ENCODE results near the gene ZDHHC20.
"Not testable (repeated sequence)": the region's sequence is repeated elsewhere in the genome, so short reads cannot be mapped to it uniquely, and the experiment has no call there.

Gene ZDHHC20

GRCh38 chr13:21435231-21435630, 23.9 kb downstream of the ZDHHC20 start:
- no peak for DNase-seq

- no peak for DNase-seq
Measured at GRCh38 chr13:21434588-21434987, 24.5 kb downstream of the ZDHHC20 start.

DNA sequence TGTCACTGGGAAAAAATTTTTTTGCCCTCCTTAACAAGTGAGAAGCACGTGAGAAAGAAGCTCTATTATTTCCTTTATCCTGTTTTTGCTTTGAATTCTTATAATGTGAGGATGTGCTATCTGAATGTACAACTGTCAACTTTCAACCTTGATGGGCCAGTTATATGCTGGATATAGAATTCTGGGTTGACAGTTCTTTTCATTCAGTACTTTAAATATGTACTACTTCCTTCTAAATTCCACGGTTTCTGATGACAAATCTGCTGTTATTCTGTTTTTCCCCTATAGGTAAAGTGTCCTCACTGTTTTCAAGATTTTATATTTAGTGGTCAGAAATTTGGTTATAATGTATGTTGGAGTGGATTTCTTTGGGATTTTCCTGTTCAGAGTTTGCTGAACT, 29.9 kb downstream of the ZDHHC20 start:
- DNase-seq: peak in 1 of 5 experiments; percentile 19

DNA sequence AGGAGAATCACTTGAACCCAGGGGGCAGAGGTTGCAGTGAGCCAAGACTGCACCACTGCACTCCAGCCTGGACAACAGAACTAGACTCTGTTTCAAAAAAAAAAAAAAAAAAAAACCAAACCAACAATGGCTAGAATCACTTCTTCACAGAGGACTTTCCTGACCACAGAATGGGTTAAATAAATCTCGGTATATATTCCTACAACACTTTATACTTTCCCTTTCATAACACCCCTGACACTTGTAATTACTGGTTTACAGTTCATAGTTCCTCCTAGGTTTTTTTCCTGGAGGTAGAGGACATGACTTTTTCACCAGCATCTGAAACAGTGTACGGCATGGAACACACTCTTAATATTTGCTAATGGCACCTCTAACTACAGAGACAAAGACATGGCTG, 31.4 kb downstream of the ZDHHC20 start:
- DNase-seq: no peak

DNA sequence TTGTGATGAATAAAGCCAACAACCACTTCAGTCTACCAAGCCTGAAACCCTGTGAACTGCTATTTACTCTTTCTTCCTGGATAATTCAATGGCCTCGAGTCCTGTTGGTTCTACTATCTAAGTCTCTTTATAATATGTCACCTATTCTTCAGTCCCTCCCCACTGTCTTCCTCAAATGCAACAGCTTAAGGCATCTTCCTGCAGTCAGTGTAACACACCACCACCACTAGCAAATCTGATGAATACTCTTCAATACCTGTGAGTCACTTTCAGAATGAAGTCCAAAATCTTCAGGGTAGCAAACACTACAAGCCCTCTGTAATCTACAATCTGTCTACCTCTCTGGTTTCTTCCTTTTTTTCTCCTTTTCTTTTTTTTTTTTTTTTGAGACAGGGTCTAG, 32.9 kb downstream of the ZDHHC20 start:
- peak in 1 of 5 experiments; percentile 29 for DNase-seq

DNA sequence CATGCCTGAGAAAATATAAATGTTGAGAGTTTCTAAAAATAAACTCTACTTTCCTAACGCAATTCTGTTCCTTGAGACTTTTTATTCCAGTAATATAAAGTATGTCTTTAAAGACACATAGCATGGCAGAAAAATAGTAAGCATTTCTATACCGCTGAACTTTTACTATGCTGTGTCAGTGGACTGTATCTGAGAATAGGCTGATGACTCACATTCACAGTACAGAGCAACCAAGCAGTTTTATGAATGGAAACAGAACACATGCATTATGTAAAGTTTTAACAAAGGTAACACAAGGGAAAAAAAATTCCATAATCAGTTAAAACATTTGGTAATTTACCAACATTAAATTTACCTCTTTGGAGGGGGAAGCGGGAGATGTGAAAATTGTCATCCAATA, 38.4 kb downstream of the ZDHHC20 start:
- no peak for DNase-seq

DNA sequence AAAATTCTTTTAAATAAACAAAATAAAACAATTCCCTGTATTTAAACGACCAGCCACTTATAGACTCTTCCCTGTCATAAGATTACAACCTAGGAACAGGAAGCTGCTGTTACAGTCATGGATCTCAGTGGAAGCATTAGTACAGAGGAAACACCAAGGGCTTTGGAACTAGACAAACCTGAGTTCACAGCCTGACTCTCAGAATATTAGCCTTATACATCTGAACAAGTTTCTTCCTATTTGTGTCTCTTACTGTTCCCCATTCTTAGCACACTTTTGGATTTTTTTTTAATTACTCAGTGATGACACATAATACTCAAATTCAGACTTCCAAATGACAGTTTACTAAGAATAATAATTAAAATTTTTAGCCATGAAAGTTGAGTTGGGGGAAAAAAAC, 46.1 kb downstream of the ZDHHC20 start:
- no peak for DNase-seq

- not testable (repeated sequence) for DNase-seq
Measured at GRCh38 chr13:21410453-21410852, 48.6 kb downstream of the ZDHHC20 start.

- no peak for DNase-seq
Measured at GRCh38 chr13:21405309-21405708, 53.8 kb downstream of the ZDHHC20 start.

DNA sequence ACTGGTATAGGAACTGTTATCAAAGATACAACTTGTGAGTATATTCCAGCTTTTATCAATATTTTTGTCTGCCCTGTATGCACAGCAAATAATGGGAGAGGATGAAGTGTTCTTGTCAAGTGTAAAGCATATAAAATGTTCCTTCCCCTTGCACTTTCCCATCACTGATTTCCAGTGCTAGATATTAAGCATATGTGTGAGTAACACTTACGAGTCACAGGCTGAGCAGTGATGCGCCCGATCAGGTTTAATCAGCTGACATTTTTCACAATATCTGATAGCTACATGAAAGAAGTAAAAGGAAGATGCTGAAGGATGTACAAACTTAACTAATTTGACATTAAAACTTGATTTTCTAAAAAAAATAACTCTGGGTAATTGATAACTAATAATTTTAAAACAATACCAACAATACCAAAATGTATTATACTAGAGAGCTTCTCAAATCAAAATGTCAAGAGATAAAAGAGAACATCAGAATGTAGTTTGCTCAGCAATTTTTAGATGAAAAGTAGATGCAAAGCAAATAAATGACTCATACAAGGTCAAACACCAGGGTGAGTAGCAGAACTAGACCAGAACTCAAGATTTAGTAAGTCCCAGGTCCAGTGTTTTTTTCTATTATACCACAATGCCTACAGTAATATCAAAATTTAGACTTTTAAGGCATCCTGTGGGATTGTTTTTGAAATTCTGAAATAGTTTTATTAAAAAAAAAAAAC, 56.4 kb downstream of the ZDHHC20 start:
- no peak for DNase-seq

- peak in 1 of 5 experiments; percentile 72 for DNase-seq
Measured at GRCh38 chr13:21399741-21400140, 59.4 kb downstream of the ZDHHC20 start.

DNA sequence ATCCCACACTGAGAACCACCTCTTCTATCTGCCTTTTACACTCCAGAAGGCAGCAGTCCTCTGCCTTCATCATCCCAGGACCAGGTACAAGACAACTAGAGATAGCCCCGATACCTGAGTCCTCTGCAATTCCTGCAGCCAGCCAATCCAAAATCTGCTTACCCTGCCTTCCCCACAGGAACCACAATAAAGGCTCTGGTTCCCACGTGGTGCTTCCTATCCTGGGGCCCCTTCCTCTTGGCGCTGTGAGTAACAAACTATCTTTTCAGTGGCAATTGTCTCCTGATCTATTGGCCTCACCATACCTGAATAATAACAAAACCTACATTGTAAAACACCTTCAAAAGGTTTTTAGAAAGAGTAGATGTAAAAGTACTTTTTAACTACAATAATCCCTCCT, 63.1 kb downstream of the ZDHHC20 start:
- peak in 2 of 5 experiments; percentile 13 to 40 for DNase-seq

GRCh38 chr13:21389124-21389523, 70.0 kb downstream of the ZDHHC20 start:
- DNase-seq: peak in 1 of 5 experiments; percentile 9

- DNase-seq: no peak
Measured at GRCh38 chr13:21385710-21386109, 73.4 kb downstream of the ZDHHC20 start.

GRCh38 chr13:21383090-21383489, 76.0 kb downstream of the ZDHHC20 start:
- no peak for DNase-seq

GRCh38 chr13:21376998-21377985, 81.8 kb downstream of the ZDHHC20 start:
- DNase-seq: not testable (repeated sequence)

DNA sequence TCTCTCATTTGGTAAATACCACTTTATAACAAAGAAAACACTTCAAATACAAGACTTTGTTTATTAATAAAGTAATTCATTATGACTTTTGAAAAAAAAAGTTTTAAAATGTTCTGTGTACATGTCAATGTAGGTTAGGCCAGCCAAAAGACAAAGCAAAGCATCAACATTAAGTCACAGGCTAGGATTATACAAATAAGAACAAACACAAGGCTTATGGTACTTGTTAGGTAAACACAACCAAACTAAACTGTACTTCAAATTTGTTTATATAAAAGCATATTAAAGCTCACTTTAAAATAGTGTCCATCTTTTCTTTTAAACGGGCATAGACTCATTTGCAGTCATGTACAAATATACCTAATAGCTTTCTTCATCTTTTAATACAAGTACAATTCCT, 86.6 kb downstream of the ZDHHC20 start:
- no peak for DNase-seq

GRCh38 chr13:21371011-21371410, 88.1 kb downstream of the ZDHHC20 start:
- DNase-seq: no peak

GRCh38 chr13:21365574-21365973, 93.5 kb downstream of the ZDHHC20 start:
- peak in 1 of 5 experiments; percentile 60 for DNase-seq

GRCh38 chr13:21364916-21365315, 94.2 kb downstream of the ZDHHC20 start:
- DNase-seq: no peak

DNA sequence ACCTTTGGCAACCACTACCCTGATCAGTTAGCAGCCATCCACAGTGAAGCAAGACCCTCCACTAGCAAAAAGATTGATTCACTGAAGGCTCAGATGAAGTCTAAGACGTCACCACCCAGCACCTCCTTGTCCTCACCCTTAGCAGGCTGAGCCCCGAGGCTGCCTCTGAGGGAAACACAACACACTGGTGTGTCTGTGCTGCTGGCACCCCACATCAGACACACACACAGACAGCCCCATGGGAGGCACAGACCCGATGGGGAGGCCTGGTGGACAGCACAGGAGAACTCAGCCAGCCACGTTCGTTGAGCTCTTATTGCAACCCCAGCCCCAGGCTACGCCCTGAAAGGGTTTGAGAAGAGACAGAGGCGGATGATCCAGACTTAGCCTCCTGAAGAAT, 94.7 kb downstream of the ZDHHC20 start:
- DNase-seq: no peak

GRCh38 chr13:21362741-21363140, 96.4 kb downstream of the ZDHHC20 start:
- DNase-seq: no peak

- DNase-seq: no peak
Measured at GRCh38 chr13:21361706-21362105, 97.4 kb downstream of the ZDHHC20 start.

- no peak for DNase-seq
Measured at GRCh38 chr13:21361123-21361522, 98.0 kb downstream of the ZDHHC20 start.

Data from T-helper 2 cell (primary cell).